ENCODE data around the gene SLC6A9.

SLC6A9 gene

DNA sequence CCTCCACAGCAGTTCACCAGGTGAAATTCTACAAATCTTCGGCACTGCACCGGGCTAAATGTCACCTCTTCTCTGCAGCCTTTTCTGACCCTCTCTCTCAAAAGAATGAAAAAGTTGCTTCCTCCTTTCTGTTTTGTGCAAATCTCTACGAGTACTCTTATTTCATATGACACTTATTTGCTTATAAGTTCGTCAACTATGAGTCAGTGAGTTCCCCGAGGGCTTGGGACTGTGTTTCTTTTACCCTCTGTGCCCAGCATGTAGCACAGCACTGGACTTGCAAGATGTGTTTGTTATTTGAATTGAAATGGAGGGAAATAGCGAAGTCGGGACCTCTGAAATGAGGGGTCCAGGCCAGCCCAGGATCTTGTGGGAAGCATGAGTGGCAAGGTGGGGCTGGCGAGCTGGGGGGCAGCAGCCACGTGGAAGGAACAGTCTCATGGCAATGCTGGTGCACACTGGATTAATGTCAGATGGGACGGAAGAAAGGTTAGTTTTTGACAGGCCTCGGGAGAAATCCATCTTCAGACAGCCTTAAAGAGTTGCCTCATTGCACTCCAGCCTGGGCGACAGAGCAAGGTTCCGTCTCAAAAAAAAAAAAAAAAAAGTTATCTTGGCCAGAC lies 6.2 kb downstream of the SLC6A9 start:
- no peak overlapping the region for H3K4me3 ChIP-seq (replicated peaks; ENCODE audit: low read depth, low read length)
- no peak for DNase-seq (ENCODE audit: extremely low read depth, low read depth)
- TF ChIP-seq CTCF (IDR thresholded peaks at IDR 0.05; ENCODE audit: low read depth, low read length, missing control alignments): no peak

DNA sequence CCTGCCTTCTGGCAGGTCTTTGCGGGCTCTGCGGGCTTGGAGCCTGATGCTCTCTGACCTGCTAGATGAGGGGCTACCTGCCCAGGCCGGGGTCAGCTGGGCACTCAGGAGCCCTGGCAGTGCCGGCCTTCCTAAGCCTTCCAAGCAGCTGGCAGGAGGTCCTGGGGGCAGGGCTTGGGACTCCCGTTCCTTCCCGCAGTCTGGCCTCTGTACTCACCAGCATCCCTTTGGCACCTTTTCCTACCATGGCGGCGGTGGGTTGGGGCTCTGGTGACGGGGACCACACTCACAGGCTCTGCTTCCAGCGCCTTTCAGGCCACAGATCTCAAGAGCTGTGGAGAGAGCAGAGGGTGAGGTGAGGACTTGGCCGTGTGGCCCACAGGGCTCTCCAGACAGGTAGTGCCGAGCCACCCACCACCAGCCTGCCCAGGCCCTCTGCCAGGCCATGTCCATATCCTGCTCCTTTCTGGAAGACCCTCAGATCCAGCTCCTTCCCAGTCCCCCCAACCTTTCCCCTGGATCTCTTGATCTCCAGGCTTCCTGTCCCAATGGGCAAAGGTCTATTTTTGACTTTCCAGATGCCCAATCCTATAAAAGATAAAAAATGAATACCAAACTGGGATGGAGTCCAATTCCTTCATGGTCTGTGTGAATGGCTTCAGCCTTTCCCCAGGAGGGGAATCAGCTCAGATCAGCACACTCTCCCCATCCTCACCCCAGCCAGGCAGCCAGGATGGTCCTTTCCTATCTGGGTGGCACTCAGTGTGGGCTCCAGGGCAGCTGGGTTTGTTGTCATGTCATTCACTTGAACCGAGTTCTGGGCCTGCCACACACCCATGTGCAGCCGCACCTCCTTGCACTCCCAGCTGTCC lies 7.0 kb downstream of the SLC6A9 start:
- TF ChIP-seq CTCF (IDR thresholded peaks at IDR 0.05; ENCODE audit: low read depth, low read length, missing control alignments): no peak
- DNase-seq (ENCODE audit: extremely low read depth, low read depth): no peak
- H3K4me3 ChIP-seq (replicated peaks; ENCODE audit: low read depth, low read length): no peak overlapping the region

GRCh38 chr1:44021581-44022321 lies 9.5 kb downstream of the SLC6A9 start:
- DNase-seq (ENCODE audit: extremely low read depth, low read depth): no peak
- TF ChIP-seq CTCF (IDR thresholded peaks at IDR 0.05; ENCODE audit: low read depth, low read length, missing control alignments): no peak
- H3K4me3 ChIP-seq (replicated peaks; ENCODE audit: low read depth, low read length): no peak overlapping the region

- no peak for TF ChIP-seq CTCF (IDR thresholded peaks at IDR 0.05; ENCODE audit: low read depth, low read length, missing control alignments)
- no peak for DNase-seq (ENCODE audit: extremely low read depth, low read depth)
- H3K4me3 ChIP-seq (replicated peaks; ENCODE audit: low read depth, low read length): no peak overlapping the region
Observed at GRCh38 chr1:44021156-44021555, 10.1 kb downstream of the SLC6A9 start.

GRCh38 chr1:44020464-44020863 lies 10.8 kb downstream of the SLC6A9 start:
- TF ChIP-seq CTCF (IDR thresholded peaks at IDR 0.05; ENCODE audit: low read depth, low read length, missing control alignments): no peak
- DNase-seq (ENCODE audit: extremely low read depth, low read depth): no peak

GRCh38 chr1:44019466-44019948 lies 11.8 kb downstream of the SLC6A9 start:
- no peak for TF ChIP-seq CTCF (IDR thresholded peaks at IDR 0.05; ENCODE audit: low read depth, low read length, missing control alignments)

More at GRCh38 chr1:44020464-44020863, 10.8 kb downstream of the SLC6A9 start:
- no peak overlapping the region for H3K4me3 ChIP-seq (replicated peaks; ENCODE audit: low read depth, low read length)

More at GRCh38 chr1:44019466-44019948, 11.8 kb downstream of the SLC6A9 start:
- H3K4me3 ChIP-seq (replicated peaks; ENCODE audit: low read depth, low read length): no peak overlapping the region
- DNase-seq (ENCODE audit: extremely low read depth, low read depth): no peak

All from HFF-Myc (cell line).